HG03520 (cell line): ENCODE results near the gene OIP5.
"Not testable (repeated sequence)": the region's sequence is repeated elsewhere in the genome, so short reads cannot be mapped to it uniquely, and the experiment has no call there.

Experiments
- ATAC-seq: cut with Tn5 transposase; IDR thresholded peaks from one replicate; pipeline ENCODE4 v1.9.1; 2021; ENCODE audit warnings: mild to moderate bottlenecking, moderate library complexity; ENCODE audit not compliant: unreplicated experiment

Gene OIP5

DNA sequence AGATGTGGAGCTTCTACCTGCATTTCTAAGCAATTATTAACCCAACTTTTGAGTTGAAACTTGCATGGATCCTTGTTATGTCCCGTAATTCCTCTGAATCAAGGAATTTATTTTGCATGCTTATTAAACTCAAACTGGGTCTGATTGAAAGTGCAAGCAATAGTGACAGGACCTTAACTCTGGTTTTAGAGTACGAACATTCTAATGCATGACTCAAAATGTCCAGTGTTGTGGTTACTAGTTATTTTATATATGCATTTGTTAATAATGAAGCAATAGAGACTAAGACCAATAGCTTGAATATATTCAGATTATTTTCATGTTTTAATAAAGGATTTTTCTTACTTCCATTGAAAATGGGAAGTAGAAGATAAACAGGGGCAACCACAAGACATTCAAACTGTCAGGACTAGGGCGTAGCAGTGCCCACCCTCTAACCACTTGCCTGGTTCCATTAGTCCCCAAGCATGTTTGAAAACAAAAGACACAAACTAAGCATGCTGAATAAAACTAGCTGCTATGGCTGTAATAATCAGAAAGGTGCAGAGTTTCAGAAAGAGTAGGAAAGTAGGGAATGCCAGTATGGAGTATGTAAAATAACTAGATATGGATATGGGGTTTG, 28.1 kb downstream of the OIP5 start:
- no peak for ATAC-seq

DNA sequence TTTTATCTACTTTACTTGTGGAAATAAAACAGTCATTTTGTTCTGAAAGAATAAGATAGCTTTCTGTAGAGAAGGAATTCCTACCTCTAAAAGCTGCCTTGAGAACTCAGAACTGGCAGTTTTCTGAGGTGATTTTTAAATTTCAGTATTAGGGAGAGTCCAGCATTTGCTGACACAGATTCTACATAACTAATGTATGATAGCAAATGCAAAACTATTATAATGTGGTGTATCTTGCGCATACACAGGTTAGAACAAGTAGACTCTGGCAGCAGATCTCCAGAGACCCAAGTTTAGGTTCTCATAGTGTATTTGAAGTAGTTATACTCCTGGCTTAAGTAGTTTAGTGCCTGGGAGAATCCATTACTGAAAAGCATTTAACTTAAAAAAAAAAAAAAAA, 30.8 kb downstream of the OIP5 start:
- ATAC-seq, result no peak

DNA sequence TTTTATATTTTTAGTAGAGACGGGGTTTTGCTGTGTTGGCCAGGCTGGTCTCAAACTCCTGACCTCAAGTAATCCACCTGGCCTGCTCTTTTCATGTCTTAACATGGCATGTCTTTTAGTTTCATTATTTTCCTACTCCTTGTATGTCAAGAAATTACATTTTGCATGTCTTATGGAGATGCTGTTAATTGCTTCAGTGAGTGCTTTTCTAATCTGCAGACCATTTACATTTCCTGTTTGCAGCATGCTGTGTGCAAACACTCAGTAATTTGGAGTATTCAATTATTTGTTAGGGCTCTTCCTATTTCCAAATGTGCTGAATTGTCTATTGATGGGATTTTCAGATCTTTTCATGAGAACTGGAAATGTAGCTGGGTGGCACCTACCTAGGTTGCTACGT, 31.3 kb downstream of the OIP5 start:
- ATAC-seq, result not testable (repeated sequence)

DNA sequence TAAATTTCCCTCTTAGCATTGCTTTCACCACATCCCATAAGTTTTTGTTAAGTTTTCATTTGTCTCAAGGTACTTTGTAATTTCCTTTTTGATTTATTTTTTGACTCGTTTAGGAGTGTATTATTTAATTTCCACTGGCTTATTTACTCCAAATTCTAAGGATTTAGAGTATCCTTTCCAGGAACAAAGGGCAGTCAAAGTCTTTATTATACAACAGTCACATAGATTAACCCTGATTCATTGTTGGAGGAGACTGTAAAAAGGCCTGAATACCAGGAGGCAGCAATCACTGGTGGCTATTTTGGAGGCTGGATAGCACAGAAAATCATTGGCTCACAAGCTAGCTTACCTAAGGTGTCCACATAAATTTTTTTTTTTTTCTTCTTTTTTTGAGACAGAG, 39.9 kb downstream of the OIP5 start:
- no peak for ATAC-seq

DNA sequence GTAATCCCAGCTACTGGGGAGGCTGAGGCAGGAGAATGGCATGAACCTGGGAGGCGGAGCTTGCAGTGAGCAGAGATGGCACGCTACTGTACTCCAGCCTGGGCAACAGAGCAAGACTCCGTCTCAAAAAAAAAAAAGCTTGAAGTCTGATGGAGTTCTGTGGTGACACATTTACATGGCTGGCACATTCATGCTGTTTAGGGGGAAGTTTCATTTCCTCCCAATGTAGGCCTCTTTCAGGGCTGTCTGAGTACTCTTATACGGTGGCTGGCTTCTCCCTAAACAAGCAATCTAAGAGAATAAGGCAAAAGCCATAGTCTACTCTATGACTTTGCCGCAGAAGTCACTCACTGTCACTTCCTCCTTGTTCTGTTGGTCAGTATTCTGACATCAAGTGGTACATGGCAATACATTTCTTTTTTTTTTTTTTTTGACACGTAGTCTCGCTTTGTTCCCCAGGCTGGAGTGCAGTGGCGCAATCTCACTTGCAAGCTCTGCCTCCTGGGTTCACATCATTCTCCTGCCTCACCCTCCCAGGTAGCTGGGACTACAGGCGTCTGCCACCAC, 41.2 kb downstream of the OIP5 start:
- no peak for ATAC-seq

DNA sequence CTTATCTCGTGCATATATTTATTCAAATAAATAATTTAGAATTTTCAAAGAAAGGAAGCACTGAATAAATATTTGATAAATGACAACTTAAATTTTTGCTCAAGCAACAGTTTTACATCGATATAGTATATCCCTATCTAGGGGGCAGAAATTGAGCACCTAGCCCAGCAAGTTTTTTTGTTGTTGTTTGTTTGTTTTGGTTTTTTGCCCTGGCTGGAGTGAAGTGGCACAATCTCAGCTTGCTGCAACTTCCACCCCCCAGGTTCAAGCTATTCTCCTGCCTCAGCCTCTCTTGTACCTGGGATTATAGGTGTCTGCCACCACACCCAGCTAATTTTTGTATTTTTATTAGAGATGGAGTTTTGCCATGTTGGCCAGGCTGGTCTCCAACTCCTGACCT, 42.4 kb downstream of the OIP5 start:
- no peak for ATAC-seq

DNA sequence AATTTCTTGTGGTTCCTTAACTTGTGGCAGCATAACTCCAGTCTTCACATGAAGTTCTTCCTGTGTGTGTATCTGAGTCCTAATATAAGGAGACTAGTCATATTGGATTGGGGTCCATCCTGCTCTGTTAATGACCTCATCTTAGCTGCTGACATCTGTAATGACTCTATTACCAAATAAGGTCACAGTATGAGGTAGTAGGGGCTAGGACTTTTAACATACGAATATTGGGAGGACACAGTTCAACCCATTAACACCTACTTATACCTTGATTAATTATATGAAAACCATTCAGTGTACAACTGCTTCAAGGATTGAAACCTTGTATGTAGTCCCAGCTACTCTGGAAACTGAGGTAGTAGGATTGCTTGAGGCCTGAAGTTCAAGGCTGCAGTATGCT, 43.9 kb downstream of the OIP5 start:
- ATAC-seq, result no peak

DNA sequence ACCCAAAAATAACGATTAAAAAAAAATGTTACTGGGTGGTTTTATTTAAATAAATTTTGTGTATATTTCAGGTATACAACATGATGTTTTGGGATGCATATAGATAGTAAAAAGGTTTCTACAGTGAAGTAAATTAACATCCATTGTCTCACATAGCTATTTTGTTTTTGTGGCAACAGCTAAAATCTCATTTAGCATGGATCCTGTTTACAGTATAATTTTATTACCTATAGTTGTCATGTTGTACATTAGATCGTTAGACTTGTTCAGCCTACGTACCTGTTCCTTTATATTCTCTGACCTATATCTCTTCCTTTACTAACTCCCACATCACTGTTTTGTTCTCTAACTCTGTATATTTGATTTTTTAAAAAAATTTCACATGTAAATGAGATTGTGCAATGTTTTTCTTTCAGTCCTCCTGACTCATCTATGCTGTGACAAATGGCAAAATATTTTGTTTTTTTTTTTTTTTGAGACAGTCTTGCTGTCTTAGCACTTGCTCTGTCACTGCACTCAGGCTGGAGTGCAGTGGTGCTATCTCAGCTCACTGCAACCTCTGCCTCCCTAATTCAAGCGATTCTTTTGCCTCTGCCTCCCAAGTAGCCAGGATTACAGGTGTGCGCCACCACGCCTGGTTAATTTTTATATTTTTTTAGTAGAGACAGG, 45.6 kb downstream of the OIP5 start:
- no peak for ATAC-seq

DNA sequence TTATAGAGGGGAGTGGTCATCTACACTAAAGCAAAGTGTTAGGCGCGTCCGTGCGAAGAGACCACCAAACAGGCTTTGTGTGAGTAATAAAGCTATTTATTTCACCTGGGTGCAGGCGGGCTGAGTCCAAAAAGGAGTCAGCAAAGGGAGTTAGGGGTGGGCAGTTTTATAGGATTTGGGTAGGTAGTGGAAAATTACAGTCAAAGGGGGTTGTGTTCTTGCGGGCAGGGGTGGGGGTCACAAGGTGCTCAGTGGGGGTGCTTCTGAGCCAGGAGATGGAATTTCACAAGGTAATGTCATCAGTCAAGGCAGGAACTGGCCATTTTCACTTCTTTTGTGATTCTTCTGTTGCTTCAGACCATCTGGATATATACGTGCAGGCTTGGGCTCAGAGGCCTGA, 47.1 kb downstream of the OIP5 start:
- no peak for ATAC-seq

DNA sequence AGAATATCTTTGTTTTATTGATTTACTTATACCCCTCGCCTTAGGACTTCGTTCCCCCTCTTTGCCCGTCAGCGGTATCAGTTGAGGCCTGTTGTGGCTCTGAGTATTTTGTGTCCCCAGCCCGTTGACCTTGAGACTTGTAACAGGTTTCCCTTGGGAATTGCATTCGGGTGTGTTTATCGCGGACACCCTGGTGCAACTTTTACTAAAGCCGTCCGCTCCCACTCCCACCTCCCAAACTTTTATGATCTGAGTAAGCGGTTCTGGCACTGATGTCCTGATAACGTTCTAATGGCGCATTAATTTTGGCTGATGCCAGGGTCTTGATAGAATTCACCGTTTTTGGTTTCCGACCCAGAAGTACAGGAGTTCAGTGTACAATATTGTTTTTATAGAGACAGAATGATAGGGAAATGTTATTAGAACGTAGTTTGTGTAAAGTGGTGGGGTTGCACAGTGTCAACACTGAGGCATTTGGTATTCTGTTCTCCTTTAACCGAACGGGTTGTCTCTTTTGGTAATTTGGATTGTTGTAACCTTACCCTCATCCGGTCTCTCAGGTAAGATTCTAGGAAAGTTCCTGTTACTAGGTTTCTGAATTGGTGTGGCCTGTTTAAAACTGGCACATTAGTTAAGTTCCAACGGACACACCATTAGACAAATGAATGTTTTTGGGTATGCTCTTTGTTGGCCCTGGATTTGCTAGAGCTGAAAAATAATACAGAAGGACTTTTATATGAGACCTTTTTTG, 47.8 kb downstream of the OIP5 start:
- no peak for ATAC-seq

DNA sequence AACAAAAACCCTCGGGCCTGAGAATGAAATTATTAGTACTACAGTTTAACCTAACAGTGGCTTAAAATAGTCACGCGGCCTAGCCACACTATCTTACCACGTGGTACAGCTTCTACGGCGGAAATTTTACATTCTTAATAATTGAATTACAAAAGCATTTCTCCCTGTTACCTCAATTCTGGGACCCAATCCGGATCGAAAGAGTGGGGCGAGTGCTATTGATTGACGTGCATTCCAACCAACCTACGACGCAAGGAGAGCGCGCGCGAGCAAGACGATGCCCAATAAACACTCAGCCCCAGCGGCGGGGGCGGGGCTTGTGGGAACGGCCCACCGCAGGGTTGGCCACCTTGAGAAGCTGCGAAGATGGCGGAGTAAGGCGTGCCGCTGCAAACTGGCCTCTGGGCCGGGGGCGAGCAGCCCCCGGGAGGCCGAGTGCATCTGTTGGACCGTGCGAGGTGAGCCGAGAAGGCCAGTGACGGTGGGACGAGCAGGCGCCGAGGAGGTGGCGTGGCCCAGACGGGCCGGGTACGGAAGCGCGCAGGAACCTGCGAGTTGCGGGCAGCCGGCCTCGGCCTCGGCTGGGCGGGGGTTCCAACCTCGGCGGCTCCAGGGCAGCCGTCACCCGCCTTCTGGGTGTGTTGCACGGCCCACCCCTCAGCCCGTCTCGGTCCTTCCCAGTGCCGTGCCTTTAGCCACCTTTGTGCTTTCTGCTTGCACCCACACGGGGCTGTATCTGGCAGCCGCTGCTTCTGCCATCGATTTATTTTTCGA, 48.6 kb downstream of the OIP5 start:
- peak; percentile 90 for ATAC-seq

DNA sequence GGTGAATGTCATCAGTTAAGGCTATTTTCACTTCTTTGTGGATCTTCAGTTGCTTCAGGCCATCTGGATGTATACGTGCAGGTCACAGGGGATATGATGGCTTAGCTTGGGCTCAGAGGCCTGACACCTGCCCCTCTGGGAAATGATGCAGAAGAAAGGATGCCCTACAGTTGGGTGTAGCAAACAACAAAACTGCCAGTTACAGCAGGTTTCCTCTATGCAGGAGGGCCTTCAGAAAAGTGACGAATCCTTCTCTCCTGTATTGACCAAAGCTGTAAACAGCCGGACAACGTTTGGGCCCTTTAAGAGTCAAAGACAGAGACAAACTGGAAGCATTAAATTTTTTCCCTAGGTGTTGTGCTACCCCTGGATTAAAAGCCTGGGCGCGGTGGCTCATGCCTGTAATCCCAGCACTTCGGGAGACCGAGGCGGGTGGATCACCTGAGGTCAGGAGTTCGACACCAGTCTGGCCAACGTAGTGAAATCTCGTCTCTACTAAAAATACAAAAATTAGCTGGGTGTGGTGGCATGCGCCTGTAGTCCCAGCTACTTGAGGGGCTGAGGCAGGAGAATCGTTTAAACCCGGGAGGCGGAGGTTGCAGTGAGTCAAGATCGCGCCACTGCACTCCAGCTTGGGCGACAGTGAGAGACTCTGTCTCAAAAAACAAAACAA, 49.3 kb downstream of the OIP5 start:
- ATAC-seq, result not testable (repeated sequence)

DNA sequence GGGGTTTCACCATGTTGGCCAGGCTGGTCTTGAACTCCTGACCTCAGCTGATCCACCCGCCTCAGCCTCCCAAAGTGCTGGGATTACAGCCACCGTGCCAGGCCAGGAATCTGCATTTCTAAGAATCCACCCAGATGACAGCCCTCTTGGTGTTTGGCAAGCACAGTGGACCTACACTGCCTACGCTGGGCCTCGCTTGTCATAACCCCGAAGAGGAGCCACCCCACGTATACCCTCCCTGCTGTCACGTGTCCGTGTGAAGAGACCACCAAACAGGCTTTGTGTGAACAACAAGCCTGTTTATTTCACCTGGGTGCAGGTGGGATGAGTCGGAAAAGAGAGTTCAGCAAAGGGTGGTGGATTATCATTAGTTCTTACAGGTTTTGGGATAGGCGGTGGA, 50.0 kb downstream of the OIP5 start:
- not testable (repeated sequence) for ATAC-seq

DNA sequence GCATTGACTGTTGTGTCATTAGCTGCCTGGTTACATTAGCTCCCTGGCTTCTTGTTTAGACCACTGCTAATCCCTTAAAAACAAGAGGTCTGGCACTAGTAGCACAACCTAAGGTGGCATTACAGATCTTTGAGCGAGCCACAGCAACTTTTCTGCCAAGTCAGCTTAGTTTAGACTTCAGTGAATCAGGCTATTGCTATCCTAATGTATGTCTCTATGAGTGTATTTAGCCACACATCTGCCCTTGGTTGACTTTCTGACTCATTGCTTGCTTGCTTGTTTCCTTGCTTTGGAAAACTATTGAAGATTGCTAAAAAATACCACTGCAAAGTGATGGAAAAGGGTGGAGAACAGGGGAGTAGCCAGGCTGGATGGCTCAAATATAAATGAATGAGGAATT, 51.2 kb downstream of the OIP5 start:
- no peak for ATAC-seq

DNA sequence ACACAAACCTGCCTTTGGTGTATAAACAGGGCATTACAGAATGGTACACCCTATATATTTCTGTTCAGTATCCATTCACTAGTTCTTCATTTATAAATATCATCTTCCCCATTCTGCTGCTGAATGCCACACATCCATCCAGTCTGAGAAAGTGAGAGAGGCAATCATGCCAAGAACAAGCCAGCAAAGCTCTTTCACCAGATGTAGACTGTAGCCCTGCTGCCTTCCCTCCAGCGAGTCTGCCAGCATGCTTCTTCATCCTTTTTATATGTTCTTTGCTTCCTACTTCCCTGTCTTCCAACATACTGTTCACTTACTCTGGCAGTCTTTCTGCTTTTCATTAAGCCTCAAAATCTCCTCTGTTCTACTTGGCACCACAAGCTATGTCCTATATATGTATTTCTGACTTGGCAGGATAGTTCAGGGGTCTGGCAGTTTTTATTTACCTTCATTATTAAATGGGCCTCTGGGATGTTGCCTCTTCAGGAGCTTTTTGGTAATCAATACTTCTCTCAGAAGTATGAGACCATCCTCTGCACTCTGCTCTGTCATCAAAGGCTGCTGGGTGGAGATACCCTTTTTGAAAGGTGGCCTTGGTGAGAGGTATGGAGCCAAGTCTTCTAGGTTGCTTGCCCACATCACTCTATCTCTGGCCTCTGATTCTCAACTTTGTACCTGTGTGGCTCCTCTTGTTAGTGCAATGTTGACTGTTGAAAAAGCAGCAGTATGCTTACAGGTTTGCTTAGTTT, 52.7 kb downstream of the OIP5 start:
- ATAC-seq, result no peak

DNA sequence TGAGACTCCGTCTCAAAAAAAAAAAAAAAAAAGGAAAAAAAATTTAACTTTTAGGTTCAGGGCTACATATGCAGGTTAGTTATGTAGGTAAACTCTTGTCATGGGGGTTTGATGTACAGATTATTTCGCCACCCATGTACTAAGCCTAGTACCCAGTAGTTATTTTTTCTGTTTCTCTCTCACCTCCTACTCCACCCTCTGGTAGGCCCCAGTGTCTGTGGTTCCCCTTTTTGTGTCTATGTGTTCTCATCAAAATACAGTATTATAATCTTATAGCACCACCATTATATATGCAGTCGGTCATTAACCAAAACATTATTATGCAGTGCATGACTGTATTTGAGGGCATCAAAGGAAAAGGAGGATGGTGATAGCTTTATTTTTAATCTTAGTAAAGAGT, 54.1 kb downstream of the OIP5 start:
- no peak for ATAC-seq

DNA sequence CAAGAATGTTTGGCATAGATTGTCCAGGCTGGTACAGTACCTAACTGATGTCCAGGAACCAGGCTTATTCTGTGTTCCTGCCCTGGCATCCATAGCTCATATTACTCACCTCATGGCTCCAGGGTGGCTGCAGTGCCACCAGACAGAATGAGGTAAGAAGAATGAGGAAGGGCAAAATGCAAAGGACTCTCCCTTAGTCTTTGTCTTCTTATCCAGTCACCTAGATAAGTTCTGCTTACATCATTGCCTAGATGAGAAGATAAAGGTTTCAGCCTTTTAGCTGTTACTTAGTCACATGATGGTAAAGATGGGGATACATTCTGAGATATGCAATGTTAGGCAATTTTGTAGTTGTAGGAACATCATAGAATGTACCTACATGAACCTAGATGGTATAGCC, 55.6 kb downstream of the OIP5 start:
- no peak for ATAC-seq

DNA sequence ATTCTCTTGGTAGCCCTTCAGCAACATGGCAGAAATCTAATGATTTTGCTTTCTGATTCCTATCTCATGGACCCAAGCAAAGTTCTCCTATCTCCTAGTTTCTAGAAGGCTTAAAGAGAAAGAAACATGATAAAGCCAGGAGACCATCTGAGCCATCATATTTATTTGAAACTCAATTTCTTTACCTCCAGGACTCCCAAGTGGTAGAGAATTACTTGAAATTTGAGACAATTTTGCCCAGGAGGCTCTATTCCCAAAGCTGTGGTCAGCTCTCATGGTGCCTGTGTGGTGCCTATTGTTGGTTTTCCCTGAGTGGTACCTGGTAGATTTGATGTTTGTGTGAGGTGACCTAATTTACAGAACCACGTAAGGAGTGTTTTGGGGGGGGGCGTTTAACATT, 62.5 kb downstream of the OIP5 start:
- ATAC-seq, result no peak

DNA sequence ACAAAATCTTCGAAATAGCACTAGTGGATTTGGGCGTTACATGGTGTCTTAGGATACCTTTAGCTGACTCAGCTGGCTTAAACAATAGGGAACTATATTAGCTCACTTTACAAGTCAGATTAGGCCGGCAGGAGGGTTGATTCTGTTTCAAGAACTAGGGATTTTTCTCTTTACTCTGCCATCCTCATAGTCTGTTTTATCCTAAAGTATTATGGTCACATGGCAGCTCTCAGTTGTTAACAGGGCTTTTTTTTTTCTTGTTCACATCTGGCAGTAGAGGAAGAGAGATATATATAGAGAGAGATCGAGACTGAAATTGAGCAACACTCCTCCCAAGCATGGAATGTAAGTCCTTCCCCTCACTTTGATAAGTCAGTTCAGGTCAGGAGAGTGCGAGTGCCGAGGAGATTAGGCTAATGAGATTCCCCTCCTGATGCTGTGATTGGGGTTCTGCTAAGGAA, 68.5 kb downstream of the OIP5 start:
- no peak for ATAC-seq

DNA sequence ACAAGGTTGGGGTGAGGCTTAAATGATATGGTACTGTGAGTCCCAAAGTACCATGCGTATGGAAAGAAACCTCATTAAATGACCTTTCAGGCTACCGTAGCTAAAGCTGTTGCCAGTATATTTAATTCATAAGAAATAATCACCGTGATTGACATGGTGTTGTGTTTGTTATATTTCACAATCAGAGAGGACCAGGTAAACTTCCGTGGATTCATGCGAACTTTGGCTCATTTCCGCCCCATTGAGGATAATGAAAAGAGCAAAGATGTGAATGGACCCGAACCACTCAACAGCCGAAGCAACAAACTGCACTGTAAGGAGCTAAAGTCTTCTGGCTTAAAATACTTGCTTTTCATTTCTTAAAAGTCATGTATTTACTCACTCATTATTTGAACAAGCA, 69.8 kb downstream of the OIP5 start:
- ATAC-seq, result no peak
